TTC549 (cell line): ENCODE data around the gene PRUNE2.

Source experiments
- FAIRE-seq: peaks from 2 replicates; lab custom pipeline; 2012; peaks lifted over from hg19 to GRCh38; lab: Jason Lieb, UNC

The PRUNE2 gene

GRCh38 chr9:76729980-76730737 lies 175.8 kb downstream of the PRUNE2 start:
- FAIRE-seq: no peak

GRCh38 chr9:76729116-76729515 lies 176.8 kb downstream of the PRUNE2 start:
- no peak for FAIRE-seq

- FAIRE-seq: no peak
Observed at GRCh38 chr9:76725885-76726284, 180.0 kb downstream of the PRUNE2 start.

- no peak for FAIRE-seq
Observed at GRCh38 chr9:76725011-76725546, 180.8 kb downstream of the PRUNE2 start.

GRCh38 chr9:76720245-76720644 lies 185.7 kb downstream of the PRUNE2 start:
- no peak for FAIRE-seq

- FAIRE-seq: no peak
Observed at GRCh38 chr9:76718166-76718565, 187.7 kb downstream of the PRUNE2 start.

- no peak for FAIRE-seq
Observed at GRCh38 chr9:76717613-76718012, 188.3 kb downstream of the PRUNE2 start.

- FAIRE-seq: no peak
Observed at GRCh38 chr9:76717176-76717575, 188.7 kb downstream of the PRUNE2 start.

GRCh38 chr9:76716085-76716672 lies 189.7 kb downstream of the PRUNE2 start:
- FAIRE-seq: no peak

GRCh38 chr9:76713381-76713780 lies 192.5 kb downstream of the PRUNE2 start:
- FAIRE-seq: no peak

GRCh38 chr9:76709020-76709419 lies 196.9 kb downstream of the PRUNE2 start:
- FAIRE-seq: no peak

GRCh38 chr9:76707510-76707909 lies 198.4 kb downstream of the PRUNE2 start:
- FAIRE-seq: no peak

GRCh38 chr9:76704593-76705204 lies 201.2 kb downstream of the PRUNE2 start:
- FAIRE-seq: no peak

- no peak for FAIRE-seq
Observed at GRCh38 chr9:76703270-76703669, 202.6 kb downstream of the PRUNE2 start.

GRCh38 chr9:76701441-76702039 lies 204.4 kb downstream of the PRUNE2 start:
- FAIRE-seq: no peak

- FAIRE-seq: no peak
Observed at GRCh38 chr9:76700916-76701315, 205.0 kb downstream of the PRUNE2 start.

- no peak for FAIRE-seq
Observed at GRCh38 chr9:76699971-76700370, 205.9 kb downstream of the PRUNE2 start.

- FAIRE-seq: no peak
Observed at GRCh38 chr9:76697554-76697953, 208.4 kb downstream of the PRUNE2 start.

GRCh38 chr9:76697081-76697480 lies 208.8 kb downstream of the PRUNE2 start:
- no peak for FAIRE-seq

GRCh38 chr9:76693912-76694311 lies 212.0 kb downstream of the PRUNE2 start:
- FAIRE-seq: no peak

- no peak for FAIRE-seq
Observed at GRCh38 chr9:76692458-76693129, 213.3 kb downstream of the PRUNE2 start.
